ENCODE results near the gene WDR20.
"Not testable (repeated sequence)": the region's sequence is repeated elsewhere in the genome, so short reads cannot be mapped to it uniquely, and the experiment has no call there.

WDR20 gene

DNA sequence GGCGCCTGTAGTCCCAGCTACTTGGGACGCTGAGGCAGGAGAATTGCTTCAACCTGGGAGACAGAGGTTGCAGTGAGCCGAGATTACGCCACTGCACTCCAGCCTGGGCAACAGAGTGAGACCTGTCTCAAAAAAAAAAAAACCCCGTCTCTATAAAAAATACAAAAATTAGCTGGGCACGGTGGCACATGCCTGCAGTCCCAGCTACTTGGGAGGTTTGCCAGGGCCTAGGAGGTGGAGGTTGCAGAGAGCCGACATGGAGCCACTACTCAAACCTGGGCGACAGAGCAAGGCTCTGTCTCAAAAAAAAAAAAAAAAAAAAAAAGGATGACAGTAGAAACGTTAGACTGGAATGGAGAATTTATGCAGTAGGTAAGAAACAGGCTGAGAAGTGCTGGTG, 5.7 kb upstream of the WDR20 start:
- DNase-seq = not testable (repeated sequence)

DNA sequence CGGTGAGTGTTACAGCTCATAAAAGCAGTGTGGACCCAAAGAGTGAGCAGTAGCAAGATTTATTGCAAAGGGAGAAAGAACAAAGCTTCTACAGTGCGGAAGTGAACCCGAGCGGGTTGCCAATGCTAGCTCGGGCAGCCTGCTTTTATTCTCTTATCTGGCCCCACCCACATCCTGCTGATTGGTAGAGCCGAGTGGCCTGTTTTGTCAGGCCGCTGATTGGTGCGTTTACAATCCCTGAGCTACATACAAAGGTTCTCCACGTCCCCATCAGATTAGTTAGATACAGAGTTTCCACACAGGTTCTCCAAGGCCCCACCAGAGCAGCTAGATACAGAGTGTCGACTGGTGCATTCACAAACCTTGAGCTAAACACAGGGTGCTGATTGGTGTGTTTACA, 5.0 kb upstream of the WDR20 start:
- not testable (repeated sequence) for DNase-seq

DNA sequence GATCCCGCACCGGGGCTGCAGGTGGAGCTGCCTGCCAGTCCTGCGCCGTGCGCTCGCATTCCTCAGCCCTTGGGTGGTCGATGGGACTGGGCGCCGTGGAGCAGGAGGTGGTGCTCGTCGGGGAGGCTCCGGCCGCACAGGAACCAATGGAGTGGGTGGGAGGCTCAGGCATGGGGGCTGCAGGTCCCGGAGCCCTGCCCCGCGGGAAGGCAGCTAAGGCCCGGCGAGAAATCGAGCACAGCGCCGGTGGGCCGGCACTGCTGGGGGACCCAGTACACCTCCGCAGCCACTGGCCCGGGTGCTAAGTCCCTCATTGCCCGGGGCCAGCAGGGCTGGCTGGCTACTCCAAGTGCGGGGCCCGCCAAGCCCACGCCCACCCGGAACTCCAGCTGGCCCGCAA, 4.2 kb upstream of the WDR20 start:
- not testable (repeated sequence) for DNase-seq

DNA sequence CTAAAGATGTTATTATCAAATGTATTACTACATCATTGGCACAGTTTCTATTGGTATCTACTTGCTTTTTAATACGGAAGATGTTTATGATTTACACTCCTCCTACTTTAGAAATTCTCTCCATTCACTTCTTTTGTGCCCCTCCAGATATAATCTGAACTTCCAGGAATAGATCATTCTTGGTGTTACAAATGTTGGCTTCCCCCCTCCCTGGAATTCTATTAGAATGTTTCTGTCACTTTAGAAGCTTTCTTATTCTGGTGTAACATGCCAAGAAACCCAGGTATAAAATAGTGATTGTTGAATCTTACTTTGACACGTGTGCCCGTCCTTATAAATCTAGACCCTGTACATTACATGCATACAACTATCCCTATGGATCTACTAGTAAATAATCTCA, 1.2 kb upstream of the WDR20 start:
- no peak for DNase-seq

DNA sequence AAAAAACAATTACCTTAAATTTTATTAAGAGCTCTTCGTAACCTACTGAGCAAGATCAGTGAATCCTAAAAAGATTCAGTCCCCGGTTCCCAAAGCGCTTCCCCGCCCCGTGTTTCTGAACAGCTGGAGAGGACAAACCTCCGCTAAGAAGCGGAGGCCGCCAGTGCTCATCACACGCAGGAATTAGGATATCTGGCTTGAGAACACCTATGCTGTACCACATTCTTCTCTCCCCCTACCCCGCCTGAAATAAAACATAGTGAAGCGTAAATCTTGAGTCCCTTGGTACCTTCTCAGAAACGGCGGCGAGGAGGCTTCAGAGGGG, 774 bp upstream of the WDR20 start:
- no peak for DNase-seq

DNA sequence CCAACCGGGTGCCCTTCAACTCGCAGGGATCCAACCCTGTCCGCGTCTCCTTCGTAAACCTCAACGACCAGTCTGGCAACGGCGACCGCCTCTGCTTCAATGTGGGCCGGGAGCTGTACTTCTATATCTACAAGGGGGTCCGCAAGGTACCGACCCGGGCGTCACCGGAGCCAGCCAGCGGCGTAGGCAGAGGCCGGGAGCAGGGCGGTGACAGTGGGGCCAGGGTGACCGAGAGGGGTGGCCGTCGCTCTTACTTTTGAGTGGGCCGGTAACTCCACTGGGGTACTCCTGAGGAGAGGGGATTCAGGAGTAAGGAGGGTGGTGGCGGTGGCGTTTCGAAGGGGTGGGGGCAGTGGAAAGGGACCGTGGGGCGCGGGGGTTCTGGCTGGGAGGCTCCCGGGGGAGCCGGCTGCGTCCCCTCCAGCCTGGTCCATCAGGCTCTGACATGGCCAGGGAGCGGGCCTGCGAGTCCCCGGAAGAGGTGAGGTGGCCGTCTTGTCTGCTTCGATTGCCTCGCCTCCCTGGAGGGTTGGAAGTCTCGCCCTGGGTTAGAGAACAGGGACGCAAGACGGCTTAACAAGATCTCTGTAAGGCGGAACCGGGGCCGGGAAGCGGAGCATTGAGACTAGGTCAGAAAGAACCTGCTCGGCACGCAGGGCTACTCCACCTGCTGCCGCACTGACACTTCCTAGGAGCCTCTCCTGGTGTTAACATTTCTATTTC, 491 bp downstream of the WDR20 start:
- DNase-seq = peak; percentile 24

DNA sequence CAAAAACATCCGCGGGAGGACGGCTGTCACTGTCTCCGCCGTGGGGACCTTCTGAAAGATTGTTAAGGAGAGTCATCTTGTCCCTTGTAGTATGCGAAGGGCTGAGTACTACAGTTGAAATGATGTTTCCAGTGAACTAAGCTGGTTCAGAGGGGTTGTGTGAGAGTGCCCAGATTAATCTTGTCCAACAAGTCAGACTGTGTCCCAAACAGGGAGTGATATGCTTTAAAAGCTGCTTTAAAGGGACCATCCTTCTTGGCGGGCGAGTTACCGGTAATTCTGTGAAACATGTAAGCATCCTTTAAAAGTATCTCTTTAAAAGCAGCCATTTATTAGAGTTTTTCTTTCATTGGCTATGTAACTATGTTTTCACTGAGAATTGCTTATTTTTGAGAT, 1.1 kb downstream of the WDR20 start:
- no peak for DNase-seq

DNA sequence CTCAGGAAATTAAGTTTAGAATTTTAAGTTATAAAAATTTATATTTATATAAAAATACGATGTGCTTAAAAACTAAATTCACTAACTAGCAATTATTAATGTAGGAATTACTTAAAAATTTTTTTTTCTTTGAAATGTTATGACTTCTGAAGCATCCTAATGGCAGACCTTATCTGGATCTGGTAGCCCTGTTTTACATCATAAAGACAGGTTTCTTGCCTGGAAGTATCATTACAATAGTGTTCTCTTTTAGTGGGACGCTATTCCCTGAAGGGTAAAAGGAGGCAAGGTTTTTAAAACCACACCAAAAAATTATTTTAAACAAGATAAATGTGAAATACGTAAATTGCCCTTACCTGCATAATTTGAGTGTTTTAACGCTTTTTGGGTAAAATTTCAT, 2.1 kb downstream of the WDR20 start:
- DNase-seq = no peak

DNA sequence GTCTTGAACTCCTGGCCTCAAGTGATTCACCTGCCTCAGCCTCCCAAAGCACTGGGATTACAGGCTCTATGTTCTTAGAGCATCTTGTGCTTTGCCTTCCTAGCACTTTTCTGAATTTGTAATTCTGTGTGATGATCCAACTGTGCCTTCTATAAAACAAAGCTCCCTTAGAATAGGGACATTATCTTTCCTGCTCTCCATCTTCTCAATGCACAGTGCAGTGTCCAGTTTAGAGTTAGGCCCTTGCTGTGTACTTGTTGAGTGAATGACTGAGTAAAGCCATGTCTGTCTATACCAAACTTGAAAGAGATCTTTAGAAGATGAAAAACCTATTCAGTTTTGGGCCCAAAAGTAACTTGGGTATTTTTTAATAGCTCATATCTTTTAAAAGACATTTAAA, 5.2 kb downstream of the WDR20 start:
- DNase-seq = no peak

DNA sequence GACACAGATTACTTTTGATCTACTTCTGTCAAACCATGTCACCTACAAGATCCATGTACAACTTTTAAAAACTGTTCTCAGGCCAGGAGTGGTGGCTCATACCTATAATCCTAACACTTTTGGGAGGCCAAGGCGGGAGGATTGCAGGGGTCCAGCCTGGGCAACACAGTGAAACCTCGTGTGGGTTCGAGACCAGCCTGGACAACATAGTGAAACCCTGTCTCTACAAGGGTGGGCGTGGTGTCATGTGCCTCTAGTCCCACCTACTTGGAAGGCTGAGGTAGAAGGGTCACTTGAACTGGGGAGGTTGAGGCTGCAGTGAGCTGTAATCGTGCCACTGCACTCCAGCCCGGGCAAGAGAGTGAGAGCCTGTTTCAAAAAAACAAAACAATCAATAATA, 5.7 kb downstream of the WDR20 start:
- DNase-seq = no peak

DNA sequence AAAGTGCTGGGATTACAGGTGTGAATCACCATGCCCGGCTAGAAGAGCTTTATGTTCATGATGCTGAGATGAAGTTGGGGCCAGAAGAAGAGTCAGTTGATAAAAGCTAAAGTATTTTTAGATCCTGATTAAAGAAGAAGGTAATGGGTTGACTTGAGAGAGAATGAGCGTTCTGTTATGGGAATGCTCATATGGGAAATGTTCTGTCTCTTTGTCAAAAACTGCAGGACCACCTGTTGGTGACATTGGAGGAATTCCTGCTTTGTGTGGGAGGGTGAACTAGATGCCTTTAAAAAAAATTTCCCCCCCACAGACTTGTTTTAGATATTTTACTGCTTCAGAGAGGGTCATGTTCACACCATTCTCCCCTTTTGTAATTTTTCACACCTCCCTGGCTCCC, 6.7 kb downstream of the WDR20 start:
- no peak for DNase-seq

DNA sequence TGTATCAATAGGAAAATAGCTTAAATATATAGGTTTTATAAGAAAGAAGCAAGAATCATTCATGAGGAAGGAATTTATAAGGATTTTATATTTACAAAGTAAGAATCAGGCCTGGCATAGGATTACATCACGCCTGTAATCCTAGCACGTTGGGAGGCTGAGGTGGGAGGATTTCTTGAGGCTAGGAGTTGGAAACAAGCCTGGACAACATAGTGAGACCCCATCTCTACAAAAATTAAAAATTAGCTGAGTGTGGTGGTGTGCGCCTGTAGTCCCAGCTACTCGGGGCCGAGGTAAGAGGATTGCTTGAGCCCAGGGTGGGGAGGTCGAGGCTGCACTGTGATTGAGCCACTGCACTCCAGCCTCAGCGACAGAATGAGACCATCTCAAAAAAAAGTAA, 10.4 kb downstream of the WDR20 start:
- no peak for DNase-seq

DNA sequence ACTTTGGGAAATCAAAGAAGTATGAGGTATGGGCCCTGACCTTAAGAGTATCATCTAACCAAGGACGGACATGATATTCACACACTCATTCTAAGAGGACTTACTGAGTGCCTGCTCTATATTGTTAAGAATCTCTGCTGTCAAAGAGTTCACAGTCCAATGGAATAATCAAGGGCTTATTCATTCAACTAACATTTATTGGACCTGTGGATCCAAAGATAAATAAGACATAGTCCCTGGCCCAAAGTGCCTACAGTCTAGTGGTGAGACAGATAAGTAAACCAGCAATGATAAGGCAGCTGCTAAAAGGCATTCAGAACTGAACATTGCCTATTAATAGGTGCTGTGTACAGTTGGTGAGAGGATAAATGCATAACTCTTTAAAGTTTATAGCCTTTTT, 11.0 kb downstream of the WDR20 start:
- DNase-seq = no peak

DNA sequence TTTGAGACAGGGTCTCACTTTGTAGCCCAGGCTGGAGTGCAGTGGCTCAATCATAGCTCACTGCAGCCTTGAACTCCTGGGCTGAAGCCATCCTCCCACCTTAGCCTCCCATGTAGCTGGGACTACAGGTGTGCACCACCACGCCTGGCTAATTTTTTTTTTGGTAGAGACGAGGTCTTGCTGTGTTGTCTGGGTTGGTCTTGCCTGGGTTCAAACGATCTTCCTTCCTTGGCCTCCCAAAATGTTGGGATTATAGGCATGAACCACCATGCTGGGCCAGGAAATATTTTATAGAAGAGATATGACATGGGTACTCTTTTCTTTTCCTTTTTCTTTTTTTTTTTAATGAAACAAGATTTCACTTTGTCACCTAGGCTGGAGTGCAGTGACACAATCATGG, 11.7 kb downstream of the WDR20 start:
- DNase-seq = not testable (repeated sequence)

DNA sequence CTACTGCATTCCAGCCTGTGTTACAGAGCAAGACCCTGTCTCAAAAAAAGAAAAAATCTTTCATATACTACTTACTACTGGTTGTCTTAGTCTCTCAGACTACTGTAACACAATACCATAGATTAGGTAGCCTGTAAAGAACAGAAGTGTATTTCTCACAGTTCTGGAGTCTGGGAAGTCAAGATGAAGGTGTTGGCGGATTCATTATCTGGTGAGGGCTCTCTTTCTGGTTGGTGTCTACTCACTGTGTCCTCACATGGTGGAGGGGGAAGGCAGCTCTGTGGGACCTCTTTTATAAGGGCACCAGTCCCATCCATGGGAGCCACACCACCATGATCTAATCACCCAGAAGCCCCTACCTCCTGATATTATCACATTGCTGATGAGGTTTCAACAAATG, 14.4 kb downstream of the WDR20 start:
- DNase-seq = no peak

DNA sequence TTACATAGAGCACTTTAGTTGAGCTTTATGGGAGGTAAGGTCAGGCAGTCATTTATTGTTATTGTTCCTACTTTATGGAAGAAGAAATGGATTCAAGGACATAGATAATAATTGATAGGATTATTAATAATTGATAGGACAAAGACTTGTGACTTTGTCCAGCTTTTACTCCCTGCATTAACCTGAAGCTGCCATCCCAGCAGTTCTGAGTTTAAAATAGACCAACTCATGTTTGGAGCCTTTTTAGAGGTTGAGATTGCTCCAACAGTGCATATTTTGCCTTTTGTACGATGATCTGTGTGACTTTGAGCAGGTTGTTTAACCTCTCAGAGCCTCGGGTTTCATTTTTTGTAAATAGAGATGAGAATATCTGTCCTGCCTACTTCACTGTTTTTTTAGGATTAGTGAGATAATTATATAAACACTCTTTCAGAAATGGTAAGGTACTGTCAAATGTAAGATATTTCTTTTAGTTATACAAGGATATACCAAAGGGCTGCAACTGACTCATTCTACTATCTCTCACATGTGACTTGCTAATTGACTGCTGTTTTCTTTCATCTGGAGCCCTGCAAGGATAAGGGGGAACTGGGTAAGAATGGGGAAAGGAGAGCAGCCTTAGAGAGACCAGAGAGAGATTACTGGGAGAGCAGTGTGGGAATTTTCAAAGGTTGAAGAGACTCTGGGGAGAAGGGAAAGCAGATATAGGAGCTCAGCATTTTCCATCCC, 15.3 kb downstream of the WDR20 start:
- DNase-seq = no peak

DNA sequence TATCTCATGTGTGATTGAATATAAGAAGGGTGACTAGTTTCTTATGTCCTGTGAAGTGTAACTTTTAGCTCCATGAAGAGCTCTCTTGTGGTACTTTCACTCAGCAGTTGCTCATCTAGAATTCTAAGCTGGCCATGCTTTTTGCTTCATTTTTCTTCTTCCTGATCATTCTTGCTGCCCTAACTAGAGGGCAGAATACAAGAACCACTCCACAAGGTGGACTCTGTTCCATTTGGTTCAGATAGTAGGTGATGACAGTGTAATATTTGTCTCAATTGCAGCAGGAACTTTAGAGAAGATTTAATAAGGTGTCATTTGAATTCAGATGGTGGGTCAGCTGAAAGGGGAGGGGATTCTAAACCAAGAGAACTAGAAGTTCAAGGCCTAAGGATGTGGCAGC, 17.6 kb downstream of the WDR20 start:
- no peak for DNase-seq

DNA sequence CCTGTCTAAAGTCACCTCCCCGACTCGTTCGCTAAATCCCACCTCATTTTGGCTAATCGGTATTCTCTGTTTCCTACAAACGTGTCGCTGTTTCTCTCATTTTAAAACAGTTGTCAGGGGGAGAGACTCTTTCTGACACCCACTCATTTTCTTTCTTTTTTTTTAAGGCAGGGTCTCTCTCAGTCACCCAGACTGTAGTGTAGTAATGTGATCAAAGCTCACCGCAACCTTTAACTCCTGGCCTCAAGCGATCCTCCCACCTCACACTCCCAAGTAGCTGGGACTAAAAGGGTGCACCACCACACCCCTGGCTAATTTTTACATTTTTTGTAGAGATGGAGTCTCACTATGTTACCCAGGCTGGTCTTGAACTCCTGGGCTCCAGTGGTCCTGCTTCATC, 19.1 kb downstream of the WDR20 start:
- DNase-seq = no peak

DNA sequence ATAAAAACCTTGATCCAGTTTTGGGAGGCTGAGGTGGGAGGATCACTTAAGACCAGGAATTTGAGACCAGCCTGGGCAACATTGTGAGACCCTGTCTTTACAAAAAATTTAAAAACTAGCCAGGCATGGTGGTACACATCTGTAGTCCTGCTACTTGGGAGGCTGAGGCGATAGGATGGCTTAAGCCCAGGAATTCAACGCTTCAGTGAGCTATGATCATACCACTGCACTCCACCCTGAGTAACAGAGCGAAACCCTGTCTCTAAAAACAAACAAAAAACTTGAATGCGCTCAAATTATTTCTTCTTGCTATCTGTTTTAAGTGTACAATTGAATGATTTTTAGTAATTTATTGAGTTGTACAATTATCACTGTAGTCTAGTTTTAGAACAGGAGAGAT, 20.1 kb downstream of the WDR20 start:
- DNase-seq = no peak

DNA sequence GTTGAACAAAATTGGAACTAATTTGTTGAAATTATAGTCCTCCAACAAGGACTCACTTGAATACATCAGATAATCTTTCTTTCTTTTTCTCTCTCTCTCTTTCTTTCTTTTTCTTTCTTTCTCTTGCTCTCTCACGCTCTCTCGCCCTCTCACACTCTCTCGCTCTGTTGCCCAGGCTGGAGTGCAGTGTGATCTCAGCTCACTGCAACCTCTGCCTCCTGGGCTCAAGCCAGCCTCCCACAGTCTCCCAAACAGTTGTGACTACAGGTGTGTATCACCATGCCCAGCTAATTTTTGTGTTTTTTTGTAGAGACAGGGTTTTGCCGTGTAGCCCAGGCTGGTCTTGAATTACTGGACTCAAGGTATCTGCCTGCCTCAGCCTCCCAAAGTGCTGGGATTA, 22.8 kb downstream of the WDR20 start:
- DNase-seq = no peak

DNA sequence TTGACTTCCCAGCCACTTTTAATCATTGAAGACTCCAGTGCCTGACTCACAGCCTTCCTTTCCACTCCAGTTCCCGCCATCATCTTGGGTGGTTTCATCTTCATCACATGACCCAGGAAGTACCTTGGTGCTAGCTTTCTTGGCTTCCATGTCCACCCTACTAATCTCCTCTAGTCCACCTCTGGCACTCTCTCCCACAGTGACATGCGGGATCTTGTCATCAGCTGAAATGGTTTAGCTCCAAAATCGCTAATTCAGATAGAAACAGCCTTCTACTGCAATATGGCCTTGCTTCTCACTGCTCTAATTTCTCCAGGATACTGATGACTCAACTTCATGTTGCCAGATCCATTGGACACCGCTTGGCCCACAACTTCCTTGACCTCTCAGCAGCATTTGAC, 24.5 kb downstream of the WDR20 start:
- DNase-seq = no peak

DNA sequence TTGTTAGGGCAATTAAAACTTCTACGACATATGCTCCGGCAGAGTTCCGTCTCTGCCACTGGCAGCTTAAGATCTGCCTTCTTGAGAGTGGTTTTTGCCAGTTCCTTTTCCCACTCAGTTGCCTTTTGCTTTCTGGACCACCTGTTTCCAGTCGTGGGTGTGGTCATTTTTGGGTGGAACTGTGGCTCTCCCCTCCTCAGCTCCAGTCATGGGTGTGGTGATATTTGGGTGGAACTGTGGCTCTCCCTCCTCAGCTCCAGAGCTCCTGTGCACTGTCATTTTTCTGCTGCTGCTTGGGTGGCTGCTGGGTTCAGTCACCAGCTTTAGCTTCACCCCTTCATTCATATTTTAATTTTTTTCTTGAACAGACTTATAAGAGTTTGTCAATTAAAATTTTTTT, 25.3 kb downstream of the WDR20 start:
- DNase-seq = no peak

DNA sequence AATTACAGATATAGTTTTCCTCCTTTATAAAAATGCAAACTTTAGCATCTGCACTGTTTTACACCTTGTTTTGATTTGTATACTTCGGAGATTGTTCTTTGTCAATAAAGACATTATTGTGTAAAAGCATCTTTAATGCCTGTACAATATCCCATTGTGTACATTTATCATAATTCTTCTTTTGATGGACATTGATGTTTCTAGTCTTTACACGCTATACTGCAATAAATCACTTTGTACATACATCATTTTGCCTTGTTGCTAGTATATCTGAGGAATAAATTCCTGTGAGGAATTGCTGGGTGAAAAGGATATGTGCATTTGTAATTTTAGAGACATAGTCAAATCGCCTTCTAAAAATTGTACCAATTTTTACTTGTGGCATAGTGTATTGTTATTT, 30.4 kb downstream of the WDR20 start:
- no peak for DNase-seq

DNA sequence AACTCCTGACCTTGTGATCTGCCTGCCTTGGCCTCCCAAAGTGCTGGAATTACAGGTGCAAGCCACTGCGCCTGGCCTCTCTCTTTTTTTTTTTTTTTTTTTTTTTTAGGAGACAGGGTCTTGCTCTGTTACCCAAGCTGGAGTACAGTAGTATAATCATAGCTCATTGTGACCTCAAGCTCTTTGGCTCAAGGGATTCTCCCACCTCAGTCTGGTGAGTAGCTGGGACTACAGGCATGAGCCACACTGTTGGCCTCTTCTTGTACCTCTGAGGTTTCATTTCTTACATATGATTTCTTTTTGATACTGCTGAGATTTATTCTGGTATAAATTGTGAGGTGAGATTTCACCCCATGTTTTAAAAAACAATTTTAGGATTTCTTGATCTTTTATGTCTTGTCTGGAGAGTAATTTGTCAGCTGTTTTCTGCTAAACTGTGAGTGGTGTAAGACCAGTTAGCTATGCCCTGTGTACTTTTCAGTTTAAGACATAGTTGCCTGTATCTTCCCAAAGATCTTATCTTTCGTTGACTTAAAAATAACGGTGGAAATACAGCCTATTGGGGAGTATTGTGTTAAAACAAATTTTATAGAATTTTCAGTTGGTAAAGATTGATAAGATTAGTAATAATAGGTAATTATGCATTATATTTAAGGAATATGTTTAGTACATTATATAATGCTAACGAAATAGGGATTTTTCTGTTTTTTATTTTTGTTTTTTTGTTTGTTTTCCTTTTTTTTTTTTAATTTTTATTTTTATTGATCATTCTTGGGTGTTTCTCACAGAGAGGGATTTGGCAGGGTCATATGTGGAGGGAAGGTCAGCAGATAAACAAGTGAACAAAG, 31.7 kb downstream of the WDR20 start:
- no peak for DNase-seq

DNA sequence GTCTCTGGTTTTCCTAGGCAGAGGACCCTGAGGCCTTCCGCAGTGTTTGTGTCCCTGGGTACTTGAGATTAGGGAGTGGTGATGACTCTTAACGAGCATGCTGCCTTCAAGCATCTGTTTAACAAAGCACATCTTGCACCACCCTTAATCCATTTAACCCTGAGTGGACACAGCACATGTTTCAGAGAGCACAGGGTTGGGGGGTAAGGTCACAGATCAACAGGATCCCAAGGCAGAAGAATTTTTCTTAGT, 32.2 kb downstream of the WDR20 start:
- not testable (repeated sequence) for DNase-seq

All from activated naive CD4-positive, alpha-beta T cell treated with anti-CD3 and anti-CD28 coated beads, Interleukin-2, amount 50 U/mL, for 16 hours (primary cell).